HG03469 (cell line): ENCODE data around the gene PTBP2.
"Not testable (repeated sequence)": the region's sequence is repeated elsewhere in the genome, so short reads cannot be mapped to it uniquely, and the experiment has no call there.

Experiments used
- ATAC-seq: cut with Tn5 transposase; IDR thresholded peaks from one replicate; pipeline ENCODE4 v1.9.1; 2021; ENCODE audit warnings: mild to moderate bottlenecking, moderate library complexity, moderate number of reproducible peaks; ENCODE audit not compliant: unreplicated experiment

The PTBP2 gene

DNA sequence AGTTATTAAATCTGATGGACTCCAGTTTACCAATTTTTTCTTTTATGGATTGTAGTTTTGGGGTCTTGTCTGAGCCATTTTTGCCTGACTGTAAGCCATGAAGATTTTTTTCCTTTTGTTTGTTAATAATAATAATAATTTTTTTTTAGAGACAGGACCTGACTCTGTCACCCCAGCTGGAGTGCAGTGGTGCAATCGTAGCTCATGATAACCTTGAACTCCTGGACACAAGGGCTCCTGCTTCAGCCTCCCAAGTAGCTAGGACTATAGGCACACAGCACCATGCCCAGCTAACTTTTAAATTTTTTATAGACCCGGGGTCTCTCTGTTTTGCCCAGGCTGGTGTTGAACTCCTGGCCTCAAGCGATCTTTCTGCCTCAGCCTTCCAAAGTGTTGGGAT is 6.3 kb downstream of the PTBP2 start:
- ATAC-seq: no peak

DNA sequence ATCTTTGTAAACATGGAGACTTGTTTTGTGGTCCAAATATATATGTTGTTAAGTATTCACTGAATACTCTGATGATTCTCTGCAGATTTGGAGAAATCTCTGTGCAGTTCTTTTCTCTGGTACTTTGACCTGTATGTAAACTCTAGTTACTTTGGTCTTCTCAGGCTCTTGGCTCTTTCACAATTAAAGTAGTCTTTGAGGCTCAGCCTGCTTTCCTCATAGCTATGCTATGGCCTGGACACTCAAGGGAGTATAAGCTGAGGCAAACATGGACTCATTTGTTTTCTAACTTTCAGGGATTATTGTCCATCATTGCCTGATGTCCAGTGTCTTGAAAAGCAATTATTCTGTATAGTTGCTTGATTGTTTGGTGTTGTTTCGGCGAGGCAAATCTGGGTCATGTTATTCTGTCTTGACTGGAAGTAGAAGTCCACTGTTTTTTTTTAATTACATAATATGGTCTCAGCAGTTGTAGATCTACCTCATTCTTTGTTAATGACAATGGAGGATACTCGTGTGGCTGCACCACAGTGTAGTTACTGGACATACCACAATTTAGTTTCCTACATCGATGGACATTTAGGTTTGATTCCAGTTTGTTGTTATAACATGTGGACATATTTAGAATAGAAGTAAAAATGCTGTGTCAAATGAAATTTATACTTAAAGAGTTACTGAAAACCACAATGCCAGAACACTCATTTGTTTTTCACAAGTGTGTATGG is 9.2 kb downstream of the PTBP2 start:
- ATAC-seq: no peak

DNA sequence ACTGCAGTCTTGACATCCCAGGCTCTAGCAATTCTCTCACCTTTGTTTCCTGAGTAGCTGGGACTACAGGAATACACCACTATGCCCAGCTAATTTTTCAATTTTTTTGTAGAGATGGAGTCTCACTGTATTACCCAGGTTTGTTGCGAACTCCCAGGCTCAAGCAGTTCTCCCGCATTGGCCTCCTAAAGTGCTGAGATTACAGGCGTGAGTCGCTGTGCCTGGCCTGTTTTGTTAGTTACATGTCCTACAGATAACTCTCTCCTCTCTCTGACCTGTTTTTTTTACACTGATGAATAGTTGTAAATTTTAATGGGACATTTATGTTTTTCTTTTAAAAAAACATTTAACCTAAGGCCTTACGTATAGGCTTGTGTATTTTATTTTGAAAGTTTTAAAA is 19.8 kb downstream of the PTBP2 start:
- ATAC-seq: no peak

DNA sequence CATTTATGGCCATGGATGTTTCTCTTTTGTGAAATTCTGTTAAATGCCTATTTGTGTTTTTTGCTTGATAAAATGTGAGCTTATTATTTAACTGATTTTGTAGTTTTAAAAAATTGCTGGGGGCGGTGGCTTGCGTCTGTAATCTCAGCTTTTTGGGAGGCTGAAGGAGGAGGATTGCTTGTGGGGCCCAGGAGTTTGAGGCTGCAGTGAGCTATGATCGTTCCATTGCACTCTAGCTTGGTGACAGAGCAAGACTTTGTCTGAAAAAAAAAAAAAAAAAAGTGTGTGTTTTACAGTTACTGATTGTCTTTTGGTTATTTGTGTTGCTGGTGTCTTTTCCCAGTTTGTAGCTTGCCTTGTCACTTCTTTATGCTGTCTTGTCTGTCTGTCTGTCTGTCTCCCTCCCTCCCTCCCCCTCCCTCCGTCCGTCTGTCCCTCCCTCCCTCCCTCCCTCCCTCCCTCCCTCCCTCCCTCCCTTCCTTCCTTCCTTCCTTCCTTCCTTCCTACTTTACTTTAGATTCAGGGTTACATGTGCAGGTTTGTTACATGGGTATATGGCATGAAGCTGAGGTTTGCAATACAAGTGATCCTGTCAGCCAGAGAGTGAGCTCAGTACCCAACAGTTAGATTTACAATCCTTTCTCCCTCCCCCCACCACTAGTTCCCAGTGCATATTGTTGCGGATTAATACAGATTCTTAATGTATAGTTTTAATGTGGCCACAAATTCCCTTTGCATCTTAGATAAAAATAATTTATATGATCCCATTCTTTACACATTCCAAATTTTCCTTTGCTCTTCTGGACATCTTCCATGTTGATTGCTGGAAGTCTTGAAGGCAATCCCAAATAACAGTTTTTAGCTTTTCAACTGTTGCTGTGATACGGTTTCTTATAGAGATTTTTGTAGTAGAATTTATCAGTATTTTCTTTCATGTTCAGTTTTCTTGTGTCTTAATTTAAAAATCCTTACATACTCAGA is 25.1 kb downstream of the PTBP2 start:
- no peak for ATAC-seq

DNA sequence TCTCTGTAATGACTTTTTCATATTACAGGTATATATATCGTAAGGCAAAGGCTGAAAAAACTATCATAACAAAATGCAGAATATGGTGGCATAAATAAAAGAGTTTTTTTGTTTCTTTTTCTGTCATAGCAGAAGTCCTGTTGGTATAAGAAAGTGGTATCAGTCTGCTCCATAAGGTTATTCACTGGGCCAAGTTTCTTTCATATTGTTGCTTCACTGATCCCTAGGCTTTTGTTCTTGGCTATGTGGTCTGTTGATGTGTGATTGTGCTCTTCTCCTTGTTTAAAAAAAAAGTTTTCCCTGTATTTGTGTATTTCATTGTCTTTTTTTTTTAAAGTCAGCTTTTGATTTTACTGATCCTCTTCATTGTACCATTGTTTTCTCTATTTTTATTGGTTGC is 26.0 kb downstream of the PTBP2 start:
- ATAC-seq: no peak

DNA sequence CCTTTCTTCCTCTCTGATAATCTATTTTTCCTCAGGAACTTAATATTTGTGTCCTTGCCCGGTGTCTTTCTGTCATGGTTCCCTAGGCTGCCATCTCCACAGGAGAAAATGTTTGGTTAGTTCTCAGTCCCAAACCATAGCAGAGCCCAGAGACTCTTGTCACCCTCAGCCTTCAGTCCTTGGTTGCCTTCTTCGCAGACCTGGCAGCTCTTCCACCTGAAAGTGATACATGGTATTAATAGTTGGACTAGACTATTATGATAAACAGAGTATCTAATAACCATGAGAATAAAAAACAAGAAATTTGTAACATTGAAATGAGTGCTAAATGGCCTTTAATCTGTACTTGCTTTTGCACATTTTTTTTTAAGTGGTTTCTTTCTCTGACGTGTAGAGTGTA is 26.5 kb downstream of the PTBP2 start:
- ATAC-seq: no peak

DNA sequence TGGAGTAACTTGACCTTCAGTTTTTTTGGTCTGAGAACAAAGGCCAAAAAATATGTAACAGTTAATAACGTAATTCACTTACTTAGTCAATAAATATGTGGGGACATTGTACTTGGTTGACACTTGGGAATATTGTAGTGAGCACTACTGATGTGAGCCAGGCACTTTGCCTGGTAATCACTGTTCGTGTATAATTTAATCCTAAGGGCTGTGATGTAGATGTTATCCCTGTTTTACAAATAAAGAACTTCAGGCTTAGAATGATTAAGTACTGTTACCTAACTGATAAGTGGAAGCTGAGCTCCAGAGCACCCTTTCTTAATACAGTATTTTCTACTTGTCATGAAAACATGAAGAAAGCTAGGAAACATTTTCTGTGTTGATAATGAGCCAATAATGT is 28.0 kb downstream of the PTBP2 start:
- ATAC-seq: no peak

DNA sequence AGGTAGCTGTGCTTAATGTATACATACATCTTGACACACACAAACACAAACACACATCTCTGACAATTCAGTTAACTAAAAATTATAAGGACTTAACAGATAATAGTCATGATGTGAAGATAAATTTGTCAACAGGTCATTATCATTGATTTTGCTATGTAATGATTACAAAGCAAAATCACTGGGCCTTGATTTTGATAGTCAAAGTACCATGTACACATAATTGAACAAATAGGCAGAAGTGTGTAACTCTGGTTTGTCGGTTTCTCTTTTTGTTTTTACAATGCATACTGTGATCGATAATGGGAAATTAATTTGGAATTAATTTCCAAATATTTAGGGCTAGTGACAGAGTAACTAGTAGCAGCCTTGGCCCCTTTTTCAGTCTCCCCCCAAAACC is 30.8 kb downstream of the PTBP2 start:
- no peak for ATAC-seq

DNA sequence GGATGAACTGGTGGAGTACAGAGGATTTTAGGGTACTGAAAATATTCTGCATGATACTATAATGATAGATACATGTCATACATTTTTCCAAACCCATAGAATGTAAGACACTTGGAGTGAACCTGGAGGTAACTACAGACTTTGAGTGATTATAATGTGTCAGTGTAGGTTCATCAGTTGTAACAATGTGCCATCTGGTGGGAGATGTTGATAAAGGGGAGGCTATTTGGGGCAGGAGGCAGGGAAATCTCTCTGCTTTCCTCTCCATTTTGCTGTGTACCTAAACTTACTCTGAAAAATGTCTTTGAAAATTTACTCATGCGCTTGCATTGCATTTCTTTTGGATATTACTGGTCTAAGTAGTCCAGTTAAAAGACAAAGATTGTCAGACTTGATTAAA is 35.2 kb downstream of the PTBP2 start:
- no peak for ATAC-seq

DNA sequence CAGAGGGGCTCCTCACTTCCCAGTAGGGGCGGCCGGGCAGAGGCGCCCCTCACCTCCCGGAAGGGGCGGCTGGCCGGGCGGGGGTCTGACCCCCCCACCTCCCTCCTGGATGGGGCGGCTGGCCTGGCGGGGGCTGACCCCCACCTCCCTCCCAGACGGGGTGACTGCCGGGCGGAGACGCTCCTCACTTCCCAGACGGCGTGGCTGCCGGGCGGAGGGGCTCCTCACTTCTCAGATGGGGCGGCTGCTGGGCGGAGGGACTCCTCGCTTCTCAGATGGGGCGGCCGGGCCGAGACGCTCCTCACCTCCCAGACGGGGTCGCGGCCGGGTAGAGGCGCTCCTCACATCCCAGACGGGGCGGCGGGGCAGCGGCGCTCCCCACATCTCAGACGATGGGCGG is 41.0 kb downstream of the PTBP2 start:
- ATAC-seq: not testable (repeated sequence)

DNA sequence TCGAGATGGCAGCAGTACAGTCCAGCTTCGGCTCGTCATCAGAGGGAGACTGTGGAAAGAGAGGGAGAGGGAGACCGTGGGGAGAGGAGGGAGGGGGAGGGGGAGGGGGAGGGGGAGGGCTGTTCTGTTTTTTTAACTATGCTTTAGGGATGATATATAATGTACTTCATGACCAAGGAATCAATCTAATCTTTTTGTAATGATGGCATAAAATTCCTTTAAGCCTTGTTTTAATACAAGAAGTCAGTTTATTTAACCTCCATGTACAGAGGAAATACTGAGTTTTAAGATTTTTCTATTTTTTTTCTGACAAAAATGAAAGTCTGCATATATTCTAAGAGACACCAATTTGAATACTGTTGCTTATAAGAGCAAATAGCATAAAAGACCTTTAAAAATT is 41.9 kb downstream of the PTBP2 start:
- ATAC-seq: no peak

DNA sequence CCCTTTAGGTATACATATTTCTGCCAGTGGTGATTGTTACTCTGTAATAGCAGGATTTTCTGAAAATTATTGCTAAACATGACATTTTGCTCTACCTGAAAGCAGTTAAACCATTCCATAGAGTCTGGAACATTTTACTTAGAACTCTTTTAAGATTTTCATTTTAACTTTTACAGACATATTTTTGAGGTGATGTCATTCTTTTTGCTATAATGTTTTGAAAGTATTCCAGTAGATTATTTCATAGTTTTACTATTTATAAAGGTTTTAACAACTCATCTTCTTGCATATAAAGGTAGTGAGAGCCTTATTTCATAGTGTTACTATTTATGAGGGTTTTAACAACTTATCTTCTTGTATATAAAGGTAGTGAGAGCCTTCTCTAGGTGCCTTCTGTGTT is 42.9 kb downstream of the PTBP2 start:
- no peak for ATAC-seq

DNA sequence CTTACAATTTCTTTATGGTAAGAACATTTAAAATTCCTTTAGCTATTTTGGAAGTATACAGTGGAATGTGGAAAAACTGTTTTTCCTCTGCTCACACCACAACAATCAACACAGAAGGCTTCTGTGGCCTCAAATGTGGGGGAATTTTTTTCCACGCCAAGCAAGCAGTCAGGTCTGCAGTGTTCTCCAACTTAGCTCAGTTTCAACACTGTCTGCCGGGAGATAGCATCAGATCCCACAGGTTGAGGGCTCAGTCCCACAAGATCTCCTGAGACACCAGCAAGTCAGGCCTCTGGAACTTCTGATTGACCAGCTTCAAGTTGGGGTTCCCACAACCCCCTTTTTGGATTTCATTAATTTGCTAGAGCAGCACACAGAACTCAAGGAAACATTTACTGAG is 50.3 kb downstream of the PTBP2 start:
- ATAC-seq: no peak

DNA sequence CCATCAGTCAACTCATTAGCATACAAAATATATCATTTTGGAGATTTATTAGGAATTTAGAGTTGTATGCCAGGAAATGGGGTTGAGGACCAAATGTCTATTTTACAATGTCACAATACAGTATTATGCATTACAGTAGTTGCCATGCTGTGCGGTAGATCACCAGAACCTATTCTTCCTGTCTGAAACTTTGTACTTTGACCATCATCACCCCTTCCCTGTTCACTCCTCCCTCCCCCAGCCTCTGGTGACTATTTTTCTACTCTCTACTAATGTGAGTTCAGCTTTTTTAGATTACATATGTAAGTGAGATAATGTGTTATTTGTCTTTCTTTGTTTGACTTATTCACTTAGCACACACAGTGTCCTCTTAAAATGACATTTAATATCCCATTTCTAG is 50.8 kb downstream of the PTBP2 start:
- ATAC-seq: no peak

DNA sequence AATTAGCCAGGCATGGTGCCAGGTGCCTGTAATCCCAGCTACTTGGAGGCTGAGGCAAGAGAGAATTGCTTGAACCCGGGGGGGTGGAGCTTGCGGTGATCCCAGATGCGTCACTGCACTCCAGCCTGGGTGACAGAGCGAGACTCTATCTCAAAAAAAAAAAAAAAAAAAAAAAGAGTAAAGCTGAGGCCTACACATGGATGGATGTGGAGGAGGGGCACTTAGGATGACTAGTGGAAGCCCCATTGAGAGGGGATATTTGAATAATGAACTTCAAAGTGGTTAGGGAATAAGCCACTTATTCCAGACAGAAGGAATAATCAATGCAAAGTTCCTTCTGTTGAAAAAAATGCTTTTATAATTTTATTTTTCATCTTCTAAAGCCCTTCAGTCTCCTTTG is 51.4 kb downstream of the PTBP2 start:
- ATAC-seq: no peak

DNA sequence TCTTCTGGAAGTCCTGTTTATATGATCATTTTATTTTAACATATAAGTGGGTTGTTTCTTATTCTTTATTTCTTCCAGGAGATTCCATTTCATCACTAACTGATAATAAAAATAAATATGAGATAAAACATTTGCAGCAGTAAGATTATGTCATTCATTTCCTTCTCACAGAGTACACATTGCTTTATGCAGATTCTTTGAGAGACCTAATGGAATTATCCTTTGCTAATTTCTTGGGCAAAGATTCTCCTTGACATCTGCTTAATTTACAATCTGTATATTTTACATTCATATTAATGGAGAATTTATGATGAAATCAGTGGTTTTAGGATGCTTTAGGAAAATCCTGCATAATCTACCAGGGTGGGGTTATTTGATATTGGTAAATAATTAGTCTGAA is 60.6 kb downstream of the PTBP2 start:
- ATAC-seq: no peak

DNA sequence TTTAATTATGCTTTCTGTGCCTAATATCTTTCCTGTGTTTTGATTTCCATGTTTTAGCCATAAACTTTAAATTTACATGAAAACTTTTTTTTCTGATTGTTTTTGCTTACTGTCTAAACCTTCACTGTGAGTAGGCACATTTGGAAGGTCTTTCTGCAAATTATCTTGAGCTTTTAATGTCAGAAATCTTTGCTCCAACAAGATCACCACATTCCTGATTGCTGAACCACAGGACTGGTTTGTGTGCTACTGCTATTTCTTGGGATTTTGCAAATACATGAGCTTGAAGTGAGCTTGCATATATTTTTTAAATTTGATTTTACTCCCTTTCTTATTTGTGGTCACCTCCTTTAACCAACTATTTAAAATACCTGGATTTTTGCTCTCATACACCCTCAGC is 61.3 kb downstream of the PTBP2 start:
- no peak for ATAC-seq

DNA sequence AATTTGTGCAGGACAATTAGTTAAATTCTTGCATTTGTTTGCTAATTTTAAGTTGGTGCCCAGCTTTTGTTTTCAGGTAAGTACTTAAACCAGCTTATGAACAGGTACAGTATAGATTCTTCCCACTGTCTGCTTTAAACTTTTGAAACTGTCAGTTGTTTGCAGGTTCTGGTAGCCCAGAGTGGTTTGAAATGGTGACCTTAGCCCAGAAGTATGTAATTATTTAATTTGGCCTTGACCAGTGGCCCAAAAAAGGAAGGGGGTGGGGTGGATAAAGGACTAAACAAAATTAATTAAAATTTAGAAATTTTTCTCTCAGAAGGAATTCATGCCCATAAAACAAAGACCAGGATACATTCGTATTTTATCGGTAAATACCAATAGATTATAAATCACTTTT is 69.0 kb downstream of the PTBP2 start:
- ATAC-seq: no peak

DNA sequence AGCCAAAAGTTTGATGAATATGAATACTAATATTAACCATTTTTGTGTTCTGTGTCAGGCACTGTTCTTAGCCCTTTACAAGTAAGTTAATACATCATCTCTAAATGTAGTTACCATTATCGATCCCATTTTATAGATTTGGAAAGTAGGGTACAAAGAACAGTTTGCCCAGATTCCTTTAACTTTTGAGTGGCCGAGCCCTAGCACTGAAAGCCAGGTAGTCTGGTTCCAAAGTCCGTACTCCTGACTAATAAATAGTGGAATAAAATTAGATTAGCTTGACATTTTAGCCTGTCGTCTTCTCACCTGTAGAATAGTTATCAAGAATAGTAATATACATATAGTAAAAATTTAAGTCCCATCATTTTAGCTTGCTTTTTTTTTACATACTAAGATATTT is 70.6 kb downstream of the PTBP2 start:
- ATAC-seq: no peak

DNA sequence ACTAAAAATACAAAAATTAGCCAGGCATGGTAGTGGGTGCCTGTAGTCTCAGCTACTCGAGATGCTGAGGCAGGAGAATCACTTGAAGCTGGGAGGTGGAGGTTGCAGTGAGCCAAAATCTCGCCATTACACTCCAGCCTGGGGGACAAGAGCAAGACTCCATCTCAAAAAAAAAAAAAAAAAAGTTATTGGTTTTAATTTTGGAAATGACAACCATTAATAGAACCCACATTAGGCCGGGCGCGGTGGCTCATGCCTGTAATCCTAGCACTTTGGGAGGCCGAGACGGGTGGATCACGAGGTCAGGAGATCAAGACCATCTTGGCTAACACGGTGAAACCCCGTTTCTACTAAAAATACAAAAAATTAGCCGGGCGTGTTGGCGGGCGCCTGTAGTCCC is 80.1 kb downstream of the PTBP2 start:
- not testable (repeated sequence) for ATAC-seq

DNA sequence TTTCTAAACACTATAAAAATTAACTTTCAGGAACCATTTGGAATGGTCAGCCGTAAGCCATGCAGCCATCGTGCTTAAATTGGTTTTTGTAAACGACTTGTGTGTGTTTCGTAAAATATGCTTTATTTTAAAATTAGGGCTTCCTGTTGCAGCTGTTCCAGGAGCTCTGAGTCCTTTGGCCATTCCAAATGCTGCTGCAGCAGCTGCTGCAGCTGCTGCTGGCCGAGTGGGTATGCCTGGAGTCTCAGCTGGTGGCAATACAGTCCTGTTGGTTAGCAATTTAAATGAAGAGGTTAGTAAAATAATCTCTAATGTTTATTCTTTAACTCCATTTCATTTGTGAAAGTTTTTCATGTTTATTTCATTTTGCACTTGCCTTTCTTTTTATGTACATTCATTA is 83.1 kb downstream of the PTBP2 start:
- no peak for ATAC-seq

DNA sequence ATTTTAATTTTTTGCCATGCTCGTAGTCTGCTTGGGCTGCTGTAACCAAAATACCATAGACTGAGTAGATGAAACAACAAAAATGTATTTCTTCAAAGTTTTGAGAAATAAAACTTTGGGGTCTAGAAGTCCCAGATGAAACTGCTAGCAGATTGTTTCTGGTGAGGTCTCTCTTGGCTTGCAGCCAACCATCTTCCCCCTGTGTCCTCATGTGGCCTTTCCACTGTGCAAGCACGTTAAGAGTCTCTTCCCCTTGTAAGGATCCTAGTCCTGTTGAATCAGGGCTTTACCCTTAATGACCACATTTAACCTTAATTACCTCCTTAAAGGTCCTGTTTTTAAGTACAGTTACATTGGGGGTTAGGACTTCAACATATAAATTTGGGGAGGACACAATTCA is 86.6 kb downstream of the PTBP2 start:
- ATAC-seq: no peak
